ENCODE results near the gene FBXW10B. TPM values are rescaled to one million over a fixed set of nuclear protein-coding genes. Genes with fewer than 3 reads are reported as not detected.
"Not testable (repeated sequence)": the region's sequence is repeated elsewhere in the genome, so short reads cannot be mapped to it uniquely, and the experiment has no call there.

Gene FBXW10B
- total RNA-seq, 2 experiments from 2014 or later, result 0.36 to 0.51 TPM

DNA sequence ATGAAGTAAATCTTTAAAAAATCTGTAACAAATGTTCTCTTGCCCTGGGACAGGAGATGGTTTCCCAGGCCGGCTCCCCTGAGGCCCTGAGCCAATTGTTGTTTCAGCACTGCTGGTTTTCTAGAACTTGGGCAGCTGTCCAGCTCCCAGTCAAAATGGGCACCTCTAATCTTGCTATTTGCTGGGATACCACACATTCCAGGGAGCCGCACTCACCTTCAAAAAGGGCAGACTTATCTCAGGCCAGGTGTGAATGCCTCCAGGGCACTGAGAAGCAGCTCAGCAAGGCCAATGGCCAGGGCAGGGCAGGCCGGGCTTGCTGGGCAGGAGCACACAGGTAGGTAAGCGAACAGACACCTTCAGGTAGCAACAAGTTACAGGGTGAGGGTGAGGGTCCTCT, 40.2 kb upstream of the FBXW10B start:
- no peaks in the 10 kb centered on the region for H3K27me3 Mint-ChIP-seq
- no peak for ATAC-seq

DNA sequence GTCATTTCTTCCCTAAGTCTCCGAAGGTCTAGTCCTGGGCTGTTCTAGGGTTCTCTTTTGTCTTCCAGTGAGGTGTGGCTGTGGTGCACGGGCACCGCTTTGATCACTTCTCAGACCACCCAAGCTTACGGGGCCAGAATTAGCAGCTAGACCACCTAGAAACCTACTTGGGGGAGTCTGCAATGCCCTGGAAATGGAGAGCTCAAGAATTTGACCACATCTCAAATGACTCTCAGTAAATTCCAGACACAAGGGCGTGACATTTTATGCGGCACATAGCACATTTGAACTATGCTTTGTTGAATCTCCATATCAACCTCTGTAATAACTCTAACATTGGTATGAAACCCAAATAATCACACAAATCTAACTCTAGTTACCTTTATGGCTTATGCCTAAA, 39.7 kb upstream of the FBXW10B start:
- intact Hi-C loops (cut with micrococcal nuclease), result no loop called here
- Mint-ChIP-seq H3K36me3 (ENCODE audit: low read depth) (peaks cover 23% of the 10 kb centered on the region), H3K4me1 (ENCODE audit: low read depth) (no peaks in the 10 kb centered on the region), H3K27me3 (no peaks in the 10 kb centered on the region), H3K4me3 (no peak overlapping the region), H3K9me3 (no peaks in the 10 kb centered on the region), H3K27ac (no peak overlapping the region)
- DNase-seq (no peak), ATAC-seq (no peak)
- TF ChIP-seq, protein P1, sequence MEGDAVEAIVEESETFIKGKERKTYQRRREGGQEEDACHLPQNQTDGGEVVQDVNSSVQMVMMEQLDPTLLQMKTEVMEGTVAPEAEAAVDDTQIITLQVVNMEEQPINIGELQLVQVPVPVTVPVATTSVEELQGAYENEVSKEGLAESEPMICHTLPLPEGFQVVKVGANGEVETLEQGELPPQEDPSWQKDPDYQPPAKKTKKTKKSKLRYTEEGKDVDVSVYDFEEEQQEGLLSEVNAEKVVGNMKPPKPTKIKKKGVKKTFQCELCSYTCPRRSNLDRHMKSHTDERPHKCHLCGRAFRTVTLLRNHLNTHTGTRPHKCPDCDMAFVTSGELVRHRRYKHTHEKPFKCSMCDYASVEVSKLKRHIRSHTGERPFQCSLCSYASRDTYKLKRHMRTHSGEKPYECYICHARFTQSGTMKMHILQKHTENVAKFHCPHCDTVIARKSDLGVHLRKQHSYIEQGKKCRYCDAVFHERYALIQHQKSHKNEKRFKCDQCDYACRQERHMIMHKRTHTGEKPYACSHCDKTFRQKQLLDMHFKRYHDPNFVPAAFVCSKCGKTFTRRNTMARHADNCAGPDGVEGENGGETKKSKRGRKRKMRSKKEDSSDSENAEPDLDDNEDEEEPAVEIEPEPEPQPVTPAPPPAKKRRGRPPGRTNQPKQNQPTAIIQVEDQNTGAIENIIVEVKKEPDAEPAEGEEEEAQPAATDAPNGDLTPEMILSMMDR (IDR thresholded peaks at IDR 0.05), result no peak
- CTCF ChIA-PET, result no interaction called here
- POLR2A ChIA-PET, result no interaction called here

More for the DNA sequence above, 40.2 kb upstream of the FBXW10B start:
- DNase-seq, result no peak
- ChIA-PET POLR2A (no interaction called here), CTCF (no interaction called here)
- Mint-ChIP-seq H3K4me3 (no peak overlapping the region), H3K27ac (no peak overlapping the region), H3K36me3 (ENCODE audit: low read depth) (peaks cover 26% of the 10 kb centered on the region), H3K9me3 (no peaks in the 10 kb centered on the region), H3K4me1 (ENCODE audit: low read depth) (no peaks in the 10 kb centered on the region)
- TF ChIP-seq, protein P1 (IDR thresholded peaks at IDR 0.05), result no peak
- intact Hi-C loops (cut with micrococcal nuclease), result no loop called here

DNA sequence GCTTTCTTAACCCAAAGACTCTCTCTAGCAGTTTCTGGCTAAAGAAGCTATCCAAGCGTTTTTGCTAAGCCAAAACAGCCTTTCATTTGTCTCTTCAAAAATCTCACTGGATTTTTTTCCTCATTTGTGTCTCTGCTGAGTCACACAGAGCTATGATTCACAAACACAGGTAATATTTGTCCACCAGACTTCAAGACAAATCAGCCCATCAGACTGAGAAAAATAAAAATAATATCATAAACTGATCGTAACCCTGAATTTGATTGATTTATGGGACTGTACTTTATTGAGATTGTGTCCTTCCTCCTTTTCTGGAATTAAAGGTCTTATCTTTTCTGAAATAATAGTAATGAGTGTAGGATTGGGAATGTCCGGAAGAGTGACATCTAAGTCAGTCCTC, 38.8 kb upstream of the FBXW10B start:
- Mint-ChIP-seq H3K36me3 (ENCODE audit: low read depth) (peaks cover 17% of the 10 kb centered on the region), H3K9me3 (no peaks in the 10 kb centered on the region), H3K4me1 (ENCODE audit: low read depth) (no peaks in the 10 kb centered on the region), H3K4me3 (no peak overlapping the region), H3K27ac (no peak overlapping the region), H3K27me3 (no peaks in the 10 kb centered on the region)
- ATAC-seq (no peak), DNase-seq (no peak)
- CTCF ChIA-PET, result no interaction called here
- intact Hi-C loops (cut with micrococcal nuclease), result no loop called here
- POLR2A ChIA-PET, result no interaction called here
- TF ChIP-seq, protein P1 (IDR thresholded peaks at IDR 0.05), result no peak

DNA sequence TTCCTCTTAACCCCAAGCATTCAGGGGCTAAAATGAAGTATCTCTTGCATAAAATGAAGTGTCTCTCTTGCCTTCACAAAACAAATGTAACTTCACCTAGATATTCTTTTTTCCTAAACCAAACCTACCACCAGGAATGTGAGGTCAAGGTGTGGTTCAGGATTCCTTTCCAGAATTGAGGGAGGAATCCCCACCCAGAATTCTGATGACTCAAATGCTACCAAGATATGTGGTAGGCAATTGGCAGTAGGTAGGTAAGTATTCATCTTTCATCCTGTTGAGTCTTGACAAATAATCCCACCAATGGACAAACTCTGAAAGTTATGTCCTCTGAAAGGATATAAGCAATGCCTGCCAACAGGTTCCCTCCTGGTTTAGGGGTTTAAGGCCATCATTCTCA, 38.4 kb upstream of the FBXW10B start:
- ATAC-seq (no peak), DNase-seq (no peak)
- intact Hi-C loops (cut with micrococcal nuclease), result no loop called here
- Mint-ChIP-seq H3K27ac (no peak overlapping the region), H3K4me3 (no peak overlapping the region), H3K9me3 (no peaks in the 10 kb centered on the region), H3K36me3 (ENCODE audit: low read depth) (peaks cover 17% of the 10 kb centered on the region), H3K27me3 (no peaks in the 10 kb centered on the region), H3K4me1 (ENCODE audit: low read depth) (no peaks in the 10 kb centered on the region)
- ChIA-PET POLR2A (no interaction called here), CTCF (no interaction called here)
- TF ChIP-seq, protein P1 (IDR thresholded peaks at IDR 0.05), result no peak

DNA sequence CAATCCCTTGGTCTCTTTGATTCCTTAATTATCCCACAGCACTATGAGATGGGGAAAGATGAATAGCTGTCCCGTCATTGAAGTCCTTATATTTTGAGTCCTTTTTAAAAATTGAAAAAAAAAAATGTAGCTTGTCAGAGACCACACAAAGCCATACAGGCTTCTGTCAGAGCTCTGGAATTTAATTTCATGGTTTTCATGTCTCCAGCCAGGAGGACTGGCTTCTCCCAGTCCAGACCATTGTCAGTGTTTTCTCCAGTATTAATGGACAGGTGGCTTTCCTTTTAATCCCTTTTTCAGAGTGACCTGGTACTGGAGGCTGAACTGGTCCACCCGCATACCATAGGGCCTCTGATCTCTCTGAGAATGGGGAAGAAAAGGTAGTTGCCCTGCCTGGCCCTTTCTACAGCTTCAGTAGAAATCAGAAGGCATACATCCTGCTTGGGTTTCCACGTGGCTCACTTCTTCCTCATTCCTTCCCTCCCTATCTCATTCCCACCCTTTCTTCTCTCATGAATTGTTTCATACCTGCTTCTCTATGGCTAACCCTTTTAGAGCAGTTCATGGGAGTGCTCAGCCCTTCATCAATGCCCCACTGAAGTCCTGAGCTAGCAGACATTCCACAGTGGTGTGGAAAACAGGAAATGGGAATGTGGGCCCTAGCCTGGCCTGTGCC, 35.5 kb upstream of the FBXW10B start:
- Mint-ChIP-seq H3K36me3 (ENCODE audit: low read depth) (peaks cover 16% of the 10 kb centered on the region), H3K4me3 (no peak overlapping the region), H3K27me3 (no peaks in the 10 kb centered on the region), H3K9me3 (no peaks in the 10 kb centered on the region), H3K27ac (no peak overlapping the region), H3K4me1 (ENCODE audit: low read depth) (peaks cover 7% of the 10 kb centered on the region)
- no peak for DNase-seq
- CTCF ChIA-PET, result no interaction called here
- intact Hi-C loops (cut with micrococcal nuclease), result no loop called here
- TF ChIP-seq, protein P1 (IDR thresholded peaks at IDR 0.05), result no peak
- no peak for ATAC-seq
- POLR2A ChIA-PET, result no interaction called here

DNA sequence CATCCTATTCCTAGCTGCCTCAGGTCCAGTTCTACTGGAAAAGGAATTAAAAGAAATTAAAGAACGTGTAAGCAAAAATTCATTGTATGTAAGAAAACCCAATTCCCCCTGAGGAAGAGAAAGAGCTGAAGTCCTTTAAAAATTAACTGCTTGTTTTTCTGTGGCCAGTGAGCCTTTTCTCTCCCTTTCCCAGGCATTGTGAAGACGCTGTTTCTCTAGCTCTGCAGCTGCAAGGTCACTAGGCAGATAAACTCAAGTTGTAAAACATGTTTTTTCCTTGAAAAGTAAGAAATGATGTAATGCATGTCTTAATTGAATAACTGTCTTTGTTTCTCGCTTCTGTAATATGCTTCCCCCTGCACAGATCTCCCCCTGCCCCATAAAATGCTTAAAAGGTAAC, 34.9 kb upstream of the FBXW10B start:
- CTCF ChIA-PET; H3K4me3 Mint-ChIP-seq; H3K9me3 Mint-ChIP-seq; intact Hi-C loops (cut with micrococcal nuclease); ATAC-seq; DNase-seq; H3K27ac Mint-ChIP-seq; H3K4me1 Mint-ChIP-seq (ENCODE audit: low read depth); POLR2A ChIA-PET; H3K27me3 Mint-ChIP-seq: not testable (repeated sequence)
- peaks cover 16% of the 10 kb centered on the region for H3K36me3 Mint-ChIP-seq (ENCODE audit: low read depth)
